Parathyroid adenoma (tissue), 2 donors: Measurements from ENCODE around the gene FSTL5.

Source experiments
- H2AFZ ChIP-seq: fragments of 300-600 bp; sonication (generic); one replicate; pipeline ENCODE4 v1.7.0; 2017; ENCODE audit warnings: antibody characterized with exemption, mild to moderate bottlenecking
- H3K27ac ChIP-seq: fragments of 300-600 bp; sonication (generic); one replicate; pipeline ENCODE4 v1.7.0; 2017
- H3K27me3 ChIP-seq: fragments of 300-600 bp; sonication (generic); one replicate; pipeline ENCODE4 v1.7.0; 2017; ENCODE audit warnings: low read length; ENCODE audit not compliant: control insufficient read depth, insufficient read depth
- H3K36me3 ChIP-seq: fragments of 300-600 bp; sonication (generic); one replicate; pipeline ENCODE4 v1.7.0; 2017; ENCODE audit warnings: low read length; ENCODE audit not compliant: control insufficient read depth, insufficient read depth
- H3K4me1 ChIP-seq: fragments of 300-600 bp; sonication (generic); one replicate; pipeline ENCODE4 v1.7.0; 2017; ENCODE audit warnings: control low read depth
- H3K4me2 ChIP-seq: fragments of 300-600 bp; sonication (generic); one replicate; pipeline ENCODE4 v1.7.0; 2017; ENCODE audit warnings: low read length
- H3K4me3 ChIP-seq: fragments of 300-600 bp; sonication (generic); one replicate; pipeline ENCODE4 v1.7.0; 2017; ENCODE audit warnings: low read depth, low read length
- H3K79me2 ChIP-seq: fragments of 300-600 bp; sonication (generic); one replicate; pipeline ENCODE4 v1.7.0; 2017; ENCODE audit warnings: control low read depth
- H3K9ac ChIP-seq: fragments of 300-600 bp; sonication (generic); one replicate; pipeline ENCODE4 v1.7.0; 2017; ENCODE audit warnings: mild to moderate bottlenecking
- H3K9me3 ChIP-seq: fragments of 300-600 bp; sonication (generic); one replicate; pipeline ENCODE4 v1.7.0; 2017; ENCODE audit warnings: low read length; ENCODE audit not compliant: control insufficient read depth
- TF ChIP-seq, protein P1 (sequence below): fragments of 300-600 bp; sonication (generic); IDR thresholded peaks from one replicate; pipeline ENCODE4 v1.7.0; 2017; ENCODE audit warnings: antibody characterized with exemption, mild to moderate bottlenecking
- donor health status: primary hyperparathyroidism.

FSTL5 gene

DNA sequence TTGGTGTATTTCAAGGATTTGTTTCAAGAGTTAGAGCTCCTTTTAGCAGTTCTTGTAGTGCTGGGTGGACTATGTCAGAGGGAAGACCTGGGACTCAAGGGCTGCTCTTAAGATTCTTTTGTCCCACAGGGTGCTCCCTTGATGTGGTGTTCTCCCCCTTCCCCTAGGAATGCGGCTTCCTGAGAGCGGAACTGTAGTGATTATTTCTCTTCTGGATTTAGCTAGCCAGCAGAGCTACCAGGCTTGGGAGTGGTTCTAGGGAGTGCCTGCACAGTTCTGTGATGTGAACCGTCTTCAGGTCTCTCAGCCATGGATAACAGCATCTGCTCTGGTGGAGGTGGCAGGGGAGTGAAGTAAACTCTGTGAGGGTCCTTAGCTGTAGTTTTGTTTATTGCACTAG, 336.8 kb downstream of the FSTL5 start:
- no peaks in the 10 kb centered on the region for H3K36me3 ChIP-seq
- no peaks in the 10 kb centered on the region for H3K27me3 ChIP-seq
- no peaks in the 10 kb centered on the region for H3K79me2 ChIP-seq
- no peaks in the 10 kb centered on the region for H3K9me3 ChIP-seq
- no peak overlapping the region for H3K9ac ChIP-seq
- H3K27ac ChIP-seq: no peak overlapping the region
- no peaks in the 10 kb centered on the region for H3K4me1 ChIP-seq
- no peak overlapping the region for H2AFZ ChIP-seq
- H3K4me3 ChIP-seq: no peak overlapping the region
- H3K4me2 ChIP-seq: no peak overlapping the region
- TF ChIP-seq, protein P1, sequence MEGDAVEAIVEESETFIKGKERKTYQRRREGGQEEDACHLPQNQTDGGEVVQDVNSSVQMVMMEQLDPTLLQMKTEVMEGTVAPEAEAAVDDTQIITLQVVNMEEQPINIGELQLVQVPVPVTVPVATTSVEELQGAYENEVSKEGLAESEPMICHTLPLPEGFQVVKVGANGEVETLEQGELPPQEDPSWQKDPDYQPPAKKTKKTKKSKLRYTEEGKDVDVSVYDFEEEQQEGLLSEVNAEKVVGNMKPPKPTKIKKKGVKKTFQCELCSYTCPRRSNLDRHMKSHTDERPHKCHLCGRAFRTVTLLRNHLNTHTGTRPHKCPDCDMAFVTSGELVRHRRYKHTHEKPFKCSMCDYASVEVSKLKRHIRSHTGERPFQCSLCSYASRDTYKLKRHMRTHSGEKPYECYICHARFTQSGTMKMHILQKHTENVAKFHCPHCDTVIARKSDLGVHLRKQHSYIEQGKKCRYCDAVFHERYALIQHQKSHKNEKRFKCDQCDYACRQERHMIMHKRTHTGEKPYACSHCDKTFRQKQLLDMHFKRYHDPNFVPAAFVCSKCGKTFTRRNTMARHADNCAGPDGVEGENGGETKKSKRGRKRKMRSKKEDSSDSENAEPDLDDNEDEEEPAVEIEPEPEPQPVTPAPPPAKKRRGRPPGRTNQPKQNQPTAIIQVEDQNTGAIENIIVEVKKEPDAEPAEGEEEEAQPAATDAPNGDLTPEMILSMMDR: no peak

DNA sequence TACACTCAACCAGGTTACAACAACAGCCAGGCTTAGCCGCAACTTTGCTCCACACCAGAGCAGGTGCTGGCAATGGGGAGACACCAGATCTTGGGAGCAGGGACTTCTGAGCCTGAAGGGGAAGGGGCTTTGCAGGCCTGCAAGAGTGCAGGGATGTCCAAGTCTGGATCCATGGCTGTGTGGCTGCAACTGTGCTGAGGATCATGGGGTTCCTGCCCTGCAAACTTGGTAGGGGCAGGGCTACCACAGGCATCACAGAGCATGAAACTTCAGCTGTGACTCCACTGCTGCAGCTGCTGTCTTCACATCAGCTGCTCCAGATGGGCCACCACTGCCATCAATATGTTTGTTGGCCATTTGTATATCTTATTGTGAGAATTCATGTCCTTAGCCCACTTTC, 340.4 kb downstream of the FSTL5 start:
- Histone ChIP-seq H3K4me3 (no peak overlapping the region), H3K9ac (no peak overlapping the region), H3K79me2 (no peaks in the 10 kb centered on the region), H3K36me3 (no peaks in the 10 kb centered on the region), H3K27ac (no peak overlapping the region), H3K9me3 (no peaks in the 10 kb centered on the region), H3K4me2 (no peak overlapping the region), H2AFZ (no peak overlapping the region), H3K27me3 (no peaks in the 10 kb centered on the region), H3K4me1 (no peaks in the 10 kb centered on the region)
- TF ChIP-seq, protein P1: no peak

DNA sequence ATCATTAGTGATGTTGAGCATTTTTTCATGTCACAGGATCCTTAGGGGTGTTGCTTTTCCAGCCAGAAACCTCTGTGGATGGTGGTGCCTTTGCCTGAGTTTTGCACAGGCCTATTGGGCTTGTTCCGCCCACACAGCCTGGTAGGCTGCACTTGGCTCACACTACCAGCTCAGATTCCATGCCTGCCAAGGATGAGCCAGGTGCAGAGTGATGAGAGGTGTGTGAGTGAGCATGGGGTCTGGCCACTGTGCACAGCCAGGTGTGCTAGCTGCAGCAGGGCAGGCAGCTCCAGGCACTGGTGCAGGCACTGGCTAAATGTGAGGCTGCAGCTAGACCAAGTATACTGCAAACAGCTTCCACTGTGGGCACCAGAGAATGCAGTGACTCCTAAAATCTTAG, 341.6 kb downstream of the FSTL5 start:
- Histone ChIP-seq H3K36me3 (no peaks in the 10 kb centered on the region), H2AFZ (no peak overlapping the region), H3K4me3 (no peak overlapping the region), H3K9ac (no peak overlapping the region), H3K9me3 (no peaks in the 10 kb centered on the region), H3K79me2 (no peaks in the 10 kb centered on the region), H3K27me3 (no peaks in the 10 kb centered on the region), H3K27ac (no peak overlapping the region), H3K4me2 (no peak overlapping the region), H3K4me1 (no peaks in the 10 kb centered on the region)
- TF ChIP-seq, protein P1: no peak

DNA sequence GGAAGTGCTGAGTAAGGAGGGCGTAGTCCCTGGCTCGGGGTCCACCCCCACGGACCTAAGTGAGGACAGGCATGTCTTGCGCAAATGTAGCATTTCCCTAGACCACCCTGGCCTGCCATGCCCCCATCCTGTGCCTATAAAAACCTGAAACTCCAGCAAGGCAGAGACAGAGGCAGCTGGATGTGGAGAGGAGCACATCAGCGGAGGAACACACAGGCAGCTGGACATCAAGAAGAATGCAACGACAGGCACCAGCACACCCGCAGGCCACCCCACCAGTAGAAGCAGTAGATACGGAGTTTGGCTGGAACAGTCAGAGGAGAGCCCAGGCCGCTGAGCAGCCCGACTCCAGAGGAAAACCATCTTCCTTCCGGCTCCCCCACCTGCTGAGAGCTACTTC, 345.9 kb downstream of the FSTL5 start:
- Histone ChIP-seq H3K9me3 (no peaks in the 10 kb centered on the region), H3K27me3 (no peaks in the 10 kb centered on the region), H3K36me3 (no peaks in the 10 kb centered on the region), H3K9ac (no peak overlapping the region), H3K79me2 (no peaks in the 10 kb centered on the region), H3K4me2 (no peak overlapping the region), H3K4me1 (no peaks in the 10 kb centered on the region), H2AFZ (no peak overlapping the region), H3K27ac (no peak overlapping the region), H3K4me3 (no peak overlapping the region)
- TF ChIP-seq, protein P1: no peak

DNA sequence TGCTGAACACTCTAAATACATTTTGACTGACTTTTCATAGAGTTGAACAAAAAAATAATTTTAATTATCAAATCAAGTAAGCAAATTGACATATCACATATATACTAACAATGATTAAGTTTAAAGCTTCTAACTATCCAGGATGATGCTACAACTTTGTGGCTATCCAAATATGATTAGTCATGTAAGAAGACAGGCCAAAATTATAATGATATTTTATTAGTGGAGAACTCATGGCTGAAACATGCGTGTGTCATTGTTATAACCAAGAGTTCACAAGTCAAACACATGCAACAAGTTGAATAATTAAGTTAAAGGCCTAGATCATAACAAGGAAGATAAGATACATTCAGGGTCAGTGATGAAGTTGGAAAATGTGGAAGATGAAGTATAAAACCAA, 346.8 kb downstream of the FSTL5 start:
- Histone ChIP-seq H2AFZ (no peak overlapping the region), H3K27ac (no peak overlapping the region), H3K9me3 (no peaks in the 10 kb centered on the region), H3K4me1 (no peaks in the 10 kb centered on the region), H3K4me2 (no peak overlapping the region), H3K79me2 (no peaks in the 10 kb centered on the region), H3K4me3 (no peak overlapping the region), H3K9ac (no peak overlapping the region), H3K27me3 (no peaks in the 10 kb centered on the region), H3K36me3 (no peaks in the 10 kb centered on the region)
- TF ChIP-seq, protein P1: no peak
